Mesendoderm (in vitro differentiated cells): ENCODE results near the gene DNASE1L3.

Experiments used
- DNase-seq: peaks from one replicate; pipeline ENCODE4 v3.0.0; 2013
- H2AK5ac ChIP-seq: 2 replicates; pipeline ENCODE4 v1.6.1; 2013; ENCODE audit warnings: low read length, inconsistent platforms
- H2BK120ac ChIP-seq: 2 replicates; pipeline ENCODE4 v1.6.1; 2013; ENCODE audit warnings: low read depth, mild to moderate bottlenecking, low read length, moderate library complexity, mixed read lengths
- H2BK15ac ChIP-seq: replicated peaks from 2 replicates; pipeline ENCODE4 v1.6.1; 2013; ENCODE audit warnings: low read depth, mild to moderate bottlenecking, moderate library complexity
- H2BK5ac ChIP-seq: 2 replicates; pipeline ENCODE4 v1.6.1; 2013; ENCODE audit warnings: low read length, inconsistent platforms
- H3K18ac ChIP-seq: 2 replicates; pipeline ENCODE4 v1.6.1; 2013; ENCODE audit warnings: mild to moderate bottlenecking, low read length, mixed read lengths
- H3K23ac ChIP-seq: one replicate; pipeline ENCODE4 v1.6.1; 2013; ENCODE audit warnings: low read length
- H3K27ac ChIP-seq: 2 replicates; pipeline ENCODE4 v1.5.1; 2013; ENCODE audit warnings: low read depth, mild to moderate bottlenecking, inconsistent platforms, low read length, moderate library complexity
- H3K27me3 ChIP-seq: 2 replicates; pipeline ENCODE4 v1.6.1; 2013; ENCODE audit warnings: low read length, control low read depth, mild to moderate bottlenecking, inconsistent platforms; ENCODE audit not compliant: insufficient read depth, poor library complexity
- H3K36me3 ChIP-seq: 2 replicates; pipeline ENCODE4 v1.6.1; 2013; ENCODE audit warnings: low read length, inconsistent platforms; ENCODE audit not compliant: control insufficient read depth, insufficient read depth
- H3K4ac ChIP-seq: one replicate; pipeline ENCODE4 v1.6.1; 2013; ENCODE audit warnings: low read depth, mild to moderate bottlenecking, low read length, moderate library complexity
- H3K4me1 ChIP-seq: 2 replicates; pipeline ENCODE4 v1.6.1; 2013; ENCODE audit warnings: low read depth, low read length, inconsistent platforms; ENCODE audit not compliant: control insufficient read depth
- H3K4me2 ChIP-seq: 2 replicates; pipeline ENCODE4 v1.6.1; 2013; ENCODE audit warnings: low read length
- H3K4me3 ChIP-seq: 2 replicates; pipeline ENCODE4 v1.5.1; 2013; ENCODE audit warnings: mild to moderate bottlenecking, low read length
- H3K56ac ChIP-seq: one replicate; pipeline ENCODE4 v1.6.1; 2013; ENCODE audit warnings: low read length
- H3K79me1 ChIP-seq: 2 replicates; pipeline ENCODE4 v1.6.1; 2013; ENCODE audit warnings: low read length, inconsistent platforms
- H3K79me2 ChIP-seq: 2 replicates; pipeline ENCODE4 v1.6.1; 2013; ENCODE audit warnings: mild to moderate bottlenecking, low read length; ENCODE audit not compliant: control insufficient read depth, insufficient read depth
- H3K9ac ChIP-seq: 2 replicates; pipeline ENCODE4 v1.6.1; 2013; ENCODE audit warnings: low read length, inconsistent platforms
- H4K5ac ChIP-seq: one replicate; pipeline ENCODE4 v1.6.1; 2013; ENCODE audit warnings: low read length
- H4K8ac ChIP-seq: one replicate; pipeline ENCODE4 v1.6.1; 2013; ENCODE audit warnings: low read depth, mild to moderate bottlenecking, control low read depth, low read length, moderate library complexity
- WGBS: extraction: QIAGEN DNeasy Blood & Tissue Kit; methylation state at CpG from one replicate; pipeline ENCODE4 v1.1.7; 2013; ENCODE audit warnings: low lambda C conversion rate, missing lambda C conversion rate; ENCODE audit not compliant: insufficient coverage; ENCODE audit errors: extremely low coverage; 5-methylcytosine and 5-hydroxymethylcytosine counted together

The DNASE1L3 gene

GRCh38 chr3:58160399-58160798 is 50.4 kb downstream of the DNASE1L3 start:
- Histone ChIP-seq H3K4me1 (peaks cover 3% of the 10 kb centered on the region), H2BK15ac (no peak overlapping the region), H3K79me2 (no peaks in the 10 kb centered on the region), H2BK5ac (no peak overlapping the region), H3K18ac (no peak overlapping the region), H3K79me1 (no peaks in the 10 kb centered on the region), H3K27ac (no peak overlapping the region), H4K8ac (no peak overlapping the region), H2BK120ac (no peak overlapping the region), H3K23ac (no peak overlapping the region), H3K27me3 (no peaks in the 10 kb centered on the region), H3K4me2 (no peak overlapping the region), H2AK5ac (no peak overlapping the region), H4K5ac (no peak overlapping the region), H3K4me3 (no peak overlapping the region), H3K4ac (no peak overlapping the region), H3K9ac (no peak overlapping the region), H3K56ac (no peak overlapping the region), H3K36me3 (peaks cover 7% of the 10 kb centered on the region)
- DNase-seq = no peak
- no CpG with 5 or more reads among the region's 1 CpG for WGBS

GRCh38 chr3:58158442-58159153 is 52.2 kb downstream of the DNASE1L3 start:
- no peak overlapping the region for H4K8ac ChIP-seq
- no peaks in the 10 kb centered on the region for H3K4me1 ChIP-seq
- no peaks in the 10 kb centered on the region for H3K27me3 ChIP-seq
- H3K79me2 ChIP-seq = no peaks in the 10 kb centered on the region
- WGBS = no CpG with 5 or more reads among the region's 7 CpGs
- H2AK5ac ChIP-seq = no peak overlapping the region
- H3K4me3 ChIP-seq = no peak overlapping the region
- peaks cover 7% of the 10 kb centered on the region for H3K36me3 ChIP-seq
- no peak overlapping the region for H3K4ac ChIP-seq
- no peak overlapping the region for H3K56ac ChIP-seq
- no peak overlapping the region for H2BK120ac ChIP-seq
- H3K27ac ChIP-seq = no peak overlapping the region
- H3K18ac ChIP-seq = no peak overlapping the region
- H3K4me2 ChIP-seq = no peak overlapping the region
- H3K79me1 ChIP-seq = no peaks in the 10 kb centered on the region
- H2BK5ac ChIP-seq = no peak overlapping the region
- H4K5ac ChIP-seq = no peak overlapping the region
- no peak overlapping the region for H3K9ac ChIP-seq
- H3K23ac ChIP-seq = no peak overlapping the region
- DNase-seq = no peak
- no peak overlapping the region for H2BK15ac ChIP-seq

- Histone ChIP-seq H2AK5ac (no peak overlapping the region), H3K4me2 (no peak overlapping the region), H3K79me1 (no peaks in the 10 kb centered on the region), H3K4me1 (no peaks in the 10 kb centered on the region), H2BK5ac (no peak overlapping the region), H4K8ac (no peak overlapping the region), H3K18ac (no peak overlapping the region), H3K9ac (no peak overlapping the region), H3K36me3 (peaks cover 9% of the 10 kb centered on the region), H3K27ac (no peak overlapping the region), H4K5ac (no peak overlapping the region), H3K4ac (no peak overlapping the region), H3K56ac (no peak overlapping the region), H3K27me3 (no peaks in the 10 kb centered on the region), H3K79me2 (no peaks in the 10 kb centered on the region), H2BK120ac (no peak overlapping the region), H3K4me3 (no peak overlapping the region), H3K23ac (no peak overlapping the region), H2BK15ac (no peak overlapping the region)
- DNase-seq = no peak
- no CpG with 5 or more reads among the region's 11 CpGs for WGBS
These were observed 53.1 kb downstream of the DNASE1L3 start for GRCh38 chr3:58157700-58158099.

GRCh38 chr3:58155838-58156237 is 54.9 kb downstream of the DNASE1L3 start:
- Histone ChIP-seq H4K8ac (no peak overlapping the region), H3K18ac (no peak overlapping the region), H3K4me3 (no peak overlapping the region), H3K4me1 (no peaks in the 10 kb centered on the region), H4K5ac (no peak overlapping the region), H3K36me3 (peaks cover 4% of the 10 kb centered on the region), H3K4ac (no peak overlapping the region), H2BK5ac (no peak overlapping the region), H3K27ac (no peak overlapping the region), H2BK15ac (no peak overlapping the region), H3K27me3 (no peaks in the 10 kb centered on the region), H3K23ac (no peak overlapping the region), H3K79me2 (no peaks in the 10 kb centered on the region), H3K9ac (no peak overlapping the region), H2BK120ac (no peak overlapping the region), H3K79me1 (no peaks in the 10 kb centered on the region), H2AK5ac (no peak overlapping the region), H3K4me2 (no peak overlapping the region), H3K56ac (no peak overlapping the region)
- no peak for DNase-seq
- WGBS = no CpG with 5 or more reads among the region's 10 CpGs

GRCh38 chr3:58154626-58155449 is 55.9 kb downstream of the DNASE1L3 start:
- H3K56ac ChIP-seq = no peak overlapping the region
- H3K79me1 ChIP-seq = no peaks in the 10 kb centered on the region
- no peak for DNase-seq
- no peaks in the 10 kb centered on the region for H3K79me2 ChIP-seq
- no peak overlapping the region for H4K5ac ChIP-seq
- H2AK5ac ChIP-seq = no peak overlapping the region
- H3K27ac ChIP-seq = no peak overlapping the region
- H3K9ac ChIP-seq = no peak overlapping the region
- WGBS = no CpG with 5 or more reads among the region's 10 CpGs
- no peak overlapping the region for H2BK15ac ChIP-seq
- no peaks in the 10 kb centered on the region for H3K4me1 ChIP-seq
- H2BK5ac ChIP-seq = no peak overlapping the region
- no peaks in the 10 kb centered on the region for H3K27me3 ChIP-seq
- no peak overlapping the region for H4K8ac ChIP-seq
- no peak overlapping the region for H3K4me2 ChIP-seq
- H2BK120ac ChIP-seq = no peak overlapping the region
- no peak overlapping the region for H3K4ac ChIP-seq
- no peak overlapping the region for H3K23ac ChIP-seq
- H3K4me3 ChIP-seq = no peak overlapping the region
- no peak overlapping the region for H3K18ac ChIP-seq
- peaks cover 4% of the 10 kb centered on the region for H3K36me3 ChIP-seq
